LNCAP (cell line): ENCODE data around the gene SSTR3.

Experiments
- TF ChIP-seq, protein P1 (sequence below): fragments of 450-650 bp; IDR thresholded peaks from 2 replicates; pipeline ENCODE4 v1.5.1; 2017; ENCODE audit warnings: mild to moderate bottlenecking

Gene SSTR3

DNA sequence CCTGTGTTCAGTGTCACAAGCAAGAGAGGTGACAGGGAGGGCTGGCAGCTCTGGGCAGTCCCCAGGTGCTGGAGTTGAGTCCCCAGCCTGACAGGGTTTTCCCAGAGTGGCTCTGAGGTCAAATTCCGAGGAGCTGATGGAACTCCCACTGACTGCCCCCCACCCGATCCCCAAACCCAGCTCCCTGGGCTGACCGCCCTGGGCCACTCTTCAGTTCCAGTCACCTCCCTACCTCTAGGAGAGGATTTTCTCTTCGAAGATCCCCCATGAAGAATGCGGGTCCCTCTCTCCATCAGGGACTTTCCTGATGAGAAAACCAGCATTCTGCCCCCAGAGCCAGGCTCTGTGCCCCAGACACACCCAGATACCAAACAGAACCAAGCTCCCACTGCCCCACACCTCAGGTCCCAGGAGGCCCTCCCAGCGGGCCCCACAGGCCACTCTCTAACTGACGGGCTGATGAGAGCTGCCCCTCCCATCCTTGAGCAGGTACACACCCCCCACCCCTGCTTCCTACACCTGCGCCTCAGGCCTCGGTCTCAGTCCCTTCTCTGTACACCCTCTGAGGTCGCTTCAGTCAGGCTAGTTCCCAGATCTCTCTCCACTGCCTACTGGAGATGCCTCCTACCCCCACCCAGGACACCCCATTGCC lies 43.9 kb upstream of the SSTR3 start:
- TF ChIP-seq, protein P1, sequence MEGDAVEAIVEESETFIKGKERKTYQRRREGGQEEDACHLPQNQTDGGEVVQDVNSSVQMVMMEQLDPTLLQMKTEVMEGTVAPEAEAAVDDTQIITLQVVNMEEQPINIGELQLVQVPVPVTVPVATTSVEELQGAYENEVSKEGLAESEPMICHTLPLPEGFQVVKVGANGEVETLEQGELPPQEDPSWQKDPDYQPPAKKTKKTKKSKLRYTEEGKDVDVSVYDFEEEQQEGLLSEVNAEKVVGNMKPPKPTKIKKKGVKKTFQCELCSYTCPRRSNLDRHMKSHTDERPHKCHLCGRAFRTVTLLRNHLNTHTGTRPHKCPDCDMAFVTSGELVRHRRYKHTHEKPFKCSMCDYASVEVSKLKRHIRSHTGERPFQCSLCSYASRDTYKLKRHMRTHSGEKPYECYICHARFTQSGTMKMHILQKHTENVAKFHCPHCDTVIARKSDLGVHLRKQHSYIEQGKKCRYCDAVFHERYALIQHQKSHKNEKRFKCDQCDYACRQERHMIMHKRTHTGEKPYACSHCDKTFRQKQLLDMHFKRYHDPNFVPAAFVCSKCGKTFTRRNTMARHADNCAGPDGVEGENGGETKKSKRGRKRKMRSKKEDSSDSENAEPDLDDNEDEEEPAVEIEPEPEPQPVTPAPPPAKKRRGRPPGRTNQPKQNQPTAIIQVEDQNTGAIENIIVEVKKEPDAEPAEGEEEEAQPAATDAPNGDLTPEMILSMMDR = no peak

DNA sequence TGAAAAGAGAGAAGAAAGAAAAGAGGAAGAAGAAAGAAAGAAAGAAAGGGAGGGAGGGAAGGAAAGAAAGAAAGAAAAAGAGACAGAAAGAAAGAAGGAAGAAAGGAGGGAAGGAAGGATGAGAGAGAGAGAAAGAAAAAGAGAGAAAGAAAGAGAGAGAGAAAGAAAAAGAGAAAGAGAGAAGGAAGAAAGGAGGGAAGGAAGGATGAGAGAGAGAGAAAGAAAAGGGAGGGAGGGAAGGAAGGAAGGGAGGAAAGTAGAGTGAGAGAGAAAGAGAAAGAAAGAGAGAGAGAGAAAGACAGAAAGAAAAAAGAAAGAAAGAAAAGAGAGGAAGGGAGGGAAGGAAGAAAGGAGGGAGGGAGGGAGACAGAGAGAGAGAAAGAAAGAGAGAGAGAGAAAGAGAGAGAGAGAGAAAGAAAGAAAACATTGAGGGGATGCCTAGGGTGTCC lies 43.3 kb upstream of the SSTR3 start:
- TF ChIP-seq, protein P1 = no peak

DNA sequence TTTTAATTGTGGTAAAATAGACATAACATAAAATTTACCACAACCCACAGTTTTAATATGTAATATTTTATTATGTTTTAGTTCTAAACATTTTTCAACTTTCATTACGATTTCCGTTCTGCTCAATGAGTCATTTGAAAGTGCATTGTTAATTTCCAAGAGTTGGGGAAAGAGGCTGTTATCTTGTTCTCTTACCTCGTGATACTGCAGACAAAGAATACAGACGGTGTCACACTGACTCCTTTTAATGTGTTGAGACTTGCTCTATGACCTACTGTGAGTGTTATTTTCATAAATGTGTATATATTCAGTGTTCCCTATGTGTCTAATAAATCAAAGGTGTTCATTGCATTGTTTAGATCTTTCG lies 42.6 kb upstream of the SSTR3 start:
- TF ChIP-seq, protein P1 = no peak

DNA sequence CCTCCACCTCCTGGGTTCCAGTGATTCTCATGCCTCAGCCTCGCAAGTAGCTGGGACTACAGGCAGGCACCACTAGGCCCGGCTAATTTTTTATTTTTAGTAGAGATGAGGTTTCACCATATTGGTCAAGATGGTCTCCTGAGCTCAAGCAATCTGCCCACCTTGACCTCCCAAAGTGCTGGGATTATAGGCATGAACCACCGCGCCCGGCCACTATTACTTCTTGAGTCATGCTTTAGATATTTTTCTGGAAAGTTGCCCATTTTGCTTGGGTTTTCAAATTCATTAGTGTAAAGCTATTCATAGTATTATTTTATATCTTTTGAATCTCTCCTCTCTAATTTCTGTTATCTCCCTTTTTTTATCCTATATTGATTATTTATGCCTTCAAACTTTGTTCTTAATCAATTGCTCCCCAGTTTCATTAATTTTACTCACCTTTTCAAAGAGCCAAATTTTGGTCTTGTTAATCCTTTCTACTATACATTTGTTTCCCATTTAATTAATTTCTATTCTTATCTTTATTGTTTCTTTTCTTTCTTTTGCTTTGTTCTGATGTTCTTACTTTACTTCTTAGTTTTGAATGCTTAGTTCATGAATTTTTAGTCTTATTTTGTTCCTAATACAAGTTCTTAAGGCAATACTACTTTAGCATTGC lies 42.1 kb upstream of the SSTR3 start:
- TF ChIP-seq, protein P1 = no peak

DNA sequence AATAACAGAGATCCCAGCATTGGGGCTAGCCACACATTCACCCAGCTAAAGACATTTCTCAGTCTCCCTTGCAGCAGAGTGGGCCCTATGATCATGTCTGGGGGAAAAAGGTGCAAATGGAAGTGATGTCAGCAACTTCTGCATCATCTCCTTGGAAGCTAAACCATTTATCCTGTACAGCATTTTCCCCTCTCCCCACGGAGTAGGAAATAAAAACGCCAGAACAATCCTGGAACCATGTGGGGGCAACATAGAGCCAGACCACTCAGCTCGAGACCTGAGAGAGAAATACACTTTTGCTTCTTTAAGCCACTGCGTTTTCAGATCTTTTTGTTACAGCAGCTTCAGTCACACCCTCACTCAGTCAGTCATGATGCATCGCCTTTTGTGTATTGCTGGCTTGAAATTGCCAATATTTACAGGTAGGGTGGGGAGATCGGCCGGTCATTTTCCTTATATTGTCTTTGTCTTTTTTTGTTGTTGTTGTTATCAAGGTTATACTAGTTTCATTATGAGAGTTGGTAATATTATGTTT lies 40.9 kb upstream of the SSTR3 start:
- TF ChIP-seq, protein P1 = no peak

DNA sequence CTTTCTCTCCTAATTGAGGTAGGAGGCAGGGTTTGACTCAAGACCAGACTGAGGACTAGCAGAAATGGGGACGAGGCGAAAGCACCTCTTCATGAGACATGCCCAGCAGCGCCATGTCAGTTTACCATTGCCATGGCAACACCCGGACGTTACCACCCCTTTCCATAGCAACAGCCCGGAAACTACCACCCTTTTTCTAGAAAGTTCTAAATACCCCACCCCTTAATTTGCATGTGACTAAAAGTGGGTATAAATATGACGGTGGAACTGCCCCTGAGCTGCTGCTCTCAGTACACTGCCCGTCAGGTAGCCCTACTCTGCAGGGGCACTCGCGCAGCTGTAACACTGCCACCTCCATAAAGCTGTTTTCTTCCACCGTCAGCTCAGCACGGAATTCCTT lies 37.7 kb upstream of the SSTR3 start:
- TF ChIP-seq, protein P1 = no peak

DNA sequence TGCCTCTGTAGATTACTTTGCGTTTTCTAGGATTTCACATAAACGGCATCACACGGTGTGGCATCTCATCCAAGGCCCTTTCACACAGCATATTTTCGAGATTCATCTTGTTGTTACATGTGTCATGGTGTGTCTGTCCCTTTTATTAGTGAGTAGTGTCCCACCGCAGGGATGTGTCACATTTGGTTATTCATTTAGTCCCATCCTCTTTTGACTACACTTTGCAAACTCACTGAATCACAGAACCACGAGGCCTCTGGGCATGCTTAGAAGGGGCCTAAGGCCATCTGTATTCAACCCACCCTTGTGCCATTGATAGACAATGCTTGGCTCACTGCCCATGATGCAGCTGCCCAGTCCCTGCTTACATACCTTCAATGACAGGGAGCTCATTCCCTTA lies 36.0 kb upstream of the SSTR3 start:
- TF ChIP-seq, protein P1 = no peak
